Measurements from ENCODE around the gene CDH10. TPM values are rescaled to one million over a fixed set of nuclear protein-coding genes. Genes with fewer than 3 reads are reported as not detected.

CDH10 gene
- total RNA-seq, 1 experiment from 2014 or later: 0.31 TPM

DNA sequence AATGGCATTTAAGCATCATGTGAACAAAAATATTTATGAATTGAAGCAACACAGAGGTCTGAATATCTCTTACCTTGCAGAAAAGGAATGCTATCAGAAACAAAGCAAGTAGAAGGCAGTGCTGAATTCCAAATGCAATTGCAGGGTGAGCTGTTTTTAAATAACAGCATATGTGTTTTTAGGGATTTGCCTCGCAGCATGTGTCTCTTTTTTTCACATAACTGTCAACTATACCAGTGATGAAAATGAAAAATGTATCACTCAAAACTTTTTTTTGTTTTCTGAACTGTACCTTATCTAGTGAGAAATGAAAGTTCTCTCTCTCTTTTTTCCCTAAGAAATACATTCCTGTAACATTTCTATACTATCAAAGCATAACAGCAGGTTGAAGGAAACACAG, 21.2 kb downstream of the CDH10 start:
- H2AFZ ChIP-seq (ENCODE audit: low read length): no peak overlapping the region
- no peak overlapping the region for H2BK20ac ChIP-seq (ENCODE audit: low read depth, low read length, poor library complexity, severe bottlenecking)
- H3K4me2 ChIP-seq (ENCODE audit: insufficient read depth, insufficient read length, low read length): no peak overlapping the region
- H2BK5ac ChIP-seq (ENCODE audit: insufficient read length, low read length): no peak overlapping the region
- H3K27ac ChIP-seq (ENCODE audit: insufficient read length, low read depth, low read length): no peak overlapping the region
- no peak overlapping the region for H3K4me3 Mint-ChIP-seq
- no peaks in the 10 kb centered on the region for H3K79me2 ChIP-seq (ENCODE audit: insufficient read depth, low read length)
- H4K20me1 ChIP-seq (ENCODE audit: control insufficient read depth, insufficient read depth, insufficient read length): no peaks in the 10 kb centered on the region
- no peaks in the 10 kb centered on the region for H3K79me1 ChIP-seq (ENCODE audit: insufficient read depth, low read depth, low read length, poor library complexity, severe bottlenecking)
- H3K27me3 Mint-ChIP-seq (ENCODE audit: low read depth): no peaks in the 10 kb centered on the region
- H3K4ac ChIP-seq (ENCODE audit: low read depth, low read length): no peak overlapping the region
- no peak for DNase-seq
- no peak overlapping the region for H4K91ac ChIP-seq (ENCODE audit: insufficient read length, low read depth, low read length)
- no peaks in the 10 kb centered on the region for H3K36me3 Mint-ChIP-seq (ENCODE audit: insufficient read depth in 1 of 3, low read depth in 3 of 3)
- no peak overlapping the region for H3T11ph ChIP-seq (ENCODE audit: low read length)
- no peak overlapping the region for H3K23ac ChIP-seq (ENCODE audit: insufficient read length, low read depth, low read length)
- no peak overlapping the region for H4K5ac ChIP-seq (ENCODE audit: insufficient read length, low read depth, low read length)
- peaks cover 5 to 14% of the 10 kb centered on the region in 2 experiments; a peak in 3 of 4 replicates for H3K4me1 Mint-ChIP-seq
- H4K8ac ChIP-seq (replicated peaks; ENCODE audit: insufficient read length, low read depth, low read length): no peak overlapping the region
- WGBS (ENCODE audit: extremely low coverage, insufficient read length, low lambda C conversion rate): no CpG with 5 or more reads among the region's 1 CpG
- TF ChIP-seq, protein P1, sequence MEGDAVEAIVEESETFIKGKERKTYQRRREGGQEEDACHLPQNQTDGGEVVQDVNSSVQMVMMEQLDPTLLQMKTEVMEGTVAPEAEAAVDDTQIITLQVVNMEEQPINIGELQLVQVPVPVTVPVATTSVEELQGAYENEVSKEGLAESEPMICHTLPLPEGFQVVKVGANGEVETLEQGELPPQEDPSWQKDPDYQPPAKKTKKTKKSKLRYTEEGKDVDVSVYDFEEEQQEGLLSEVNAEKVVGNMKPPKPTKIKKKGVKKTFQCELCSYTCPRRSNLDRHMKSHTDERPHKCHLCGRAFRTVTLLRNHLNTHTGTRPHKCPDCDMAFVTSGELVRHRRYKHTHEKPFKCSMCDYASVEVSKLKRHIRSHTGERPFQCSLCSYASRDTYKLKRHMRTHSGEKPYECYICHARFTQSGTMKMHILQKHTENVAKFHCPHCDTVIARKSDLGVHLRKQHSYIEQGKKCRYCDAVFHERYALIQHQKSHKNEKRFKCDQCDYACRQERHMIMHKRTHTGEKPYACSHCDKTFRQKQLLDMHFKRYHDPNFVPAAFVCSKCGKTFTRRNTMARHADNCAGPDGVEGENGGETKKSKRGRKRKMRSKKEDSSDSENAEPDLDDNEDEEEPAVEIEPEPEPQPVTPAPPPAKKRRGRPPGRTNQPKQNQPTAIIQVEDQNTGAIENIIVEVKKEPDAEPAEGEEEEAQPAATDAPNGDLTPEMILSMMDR (conservative IDR thresholded peaks at IDR 0.05): no peak
- H3K9ac ChIP-seq (ENCODE audit: extremely low read depth, insufficient read length, low read length): no peak overlapping the region
- no peak overlapping the region for H2BK12ac ChIP-seq (ENCODE audit: insufficient read length, low read depth, low read length)
- H2BK120ac ChIP-seq (ENCODE audit: low read depth, low read length, poor library complexity, severe bottlenecking): no peak overlapping the region
- no peaks in the 10 kb centered on the region for H3K27me3 ChIP-seq (ENCODE audit: insufficient read depth, low read length)
- no peak overlapping the region for H3K18ac ChIP-seq (ENCODE audit: insufficient read length, low read depth, low read length)
- no peak overlapping the region for H3K56ac ChIP-seq (ENCODE audit: insufficient read length, low read depth, low read length)
- peaks cover 4% of the 10 kb centered on the region; the same call in 1 of the 2 replicates for H3K4me1 ChIP-seq (ENCODE audit: insufficient read depth, low read length)
- H3K14ac ChIP-seq (ENCODE audit: insufficient read depth, low read length): no peak overlapping the region
- H3K27ac Mint-ChIP-seq: peak overlapping the region in 1 of 3 experiments; percentile 68; a peak in 1 of 7 replicates
- no peaks in the 10 kb centered on the region for H3K9me3 Mint-ChIP-seq
- no peaks in the 10 kb centered on the region for H3K9me3 ChIP-seq (ENCODE audit: control insufficient read depth, low read depth, low read length)
- no peak overlapping the region for H2AK5ac ChIP-seq (ENCODE audit: insufficient read length, low read length)
- no peaks in the 10 kb centered on the region for H3K23me2 ChIP-seq (ENCODE audit: insufficient read length, low read depth, low read length, poor library complexity, severe bottlenecking)
- no peak overlapping the region for H2BK15ac ChIP-seq (ENCODE audit: low read depth, low read length)

All from H9 (cell line).